Lung microvascular endothelial cell (primary cell): ENCODE measurements around the gene FAM83E. TPM values are rescaled to one million over a fixed set of nuclear protein-coding genes. Genes with fewer than 3 reads are reported as not detected.
"Not testable (repeated sequence)": the region's sequence is repeated elsewhere in the genome, so short reads cannot be mapped to it uniquely, and the experiment has no call there.

Experiments used
- DNase-seq, 2 donors: peaks; one replicate each; pipeline versions ENCODE4 v3.0.0 to v3.0.0-alpha.2; 2010; ENCODE audit warnings: low read depth in 2 of 2
- total RNA-seq: library from RNA; depleted of rRNA; stranded (reverse); fragments of >200 nt; gene quantifications from 2 replicates; pipeline ENCODE4 v1.2.1, GENCODE V29; 2014

Gene FAM83E
- total RNA-seq, 1 donor from 2014 or later = 0.40 TPM

- no peak for DNase-seq
Observed at GRCh38 chr19:48641850-48642249, 27.0 kb upstream of the FAM83E start.

- DNase-seq = no peak
Observed at GRCh38 chr19:48639483-48640375, 24.9 kb upstream of the FAM83E start.

GRCh38 chr19:48638831-48639381 is 24.0 kb upstream of the FAM83E start:
- DNase-seq = no peak

GRCh38 chr19:48637948-48638830 is 23.3 kb upstream of the FAM83E start:
- peak; percentile 94 to 97 for DNase-seq

GRCh38 chr19:48637449-48637947 is 22.6 kb upstream of the FAM83E start:
- peak; percentile 97 to 98 for DNase-seq

- peak in 1 of 2 donors; percentile 47 for DNase-seq
Observed at GRCh38 chr19:48636859-48637448, 22.1 kb upstream of the FAM83E start, which contains the start of gene DBP. Gene DBP (minus strand): TSS chr19:48637379. CDS start chr19:48636994, 385 bp downstream.

- no peak for DNase-seq
Observed at GRCh38 chr19:48635966-48636858, 21.3 kb upstream of the FAM83E start.

GRCh38 chr19:48635263-48635965 is 20.5 kb upstream of the FAM83E start:
- peak; percentile 30 to 83 for DNase-seq

GRCh38 chr19:48634424-48635262 is 19.8 kb upstream of the FAM83E start:
- peak; percentile 91 to 97 for DNase-seq

GRCh38 chr19:48634036-48634342 is 19.1 kb upstream of the FAM83E start:
- DNase-seq = no peak

- DNase-seq = no peak
Observed at GRCh38 chr19:48633148-48634035, 18.5 kb upstream of the FAM83E start.

- no peak for DNase-seq
Observed at GRCh38 chr19:48632692-48633147, 17.8 kb upstream of the FAM83E start.

GRCh38 chr19:48632286-48632685 is 17.4 kb upstream of the FAM83E start:
- not testable (repeated sequence) for DNase-seq

GRCh38 chr19:48631225-48631624 is 16.3 kb upstream of the FAM83E start:
- no peak for DNase-seq

GRCh38 chr19:48630296-48631063 is 15.6 kb upstream of the FAM83E start:
- peak; percentile 57 to 75 for DNase-seq

GRCh38 chr19:48629599-48630295 is 14.9 kb upstream of the FAM83E start:
- peak in 1 of 2 donors; percentile 92 for DNase-seq
